NCI-H446 treated with DMSO at 0.1 percent for 48 hours (cell line): ENCODE data around the gene TNFRSF1B.

Source experiments
- DNase-seq: peaks from one replicate; lab custom pipeline; 2025; lab: John Stamatoyannopoulos, UW

The TNFRSF1B gene

GRCh38 chr1:12191242-12192032 is 24.6 kb downstream of the TNFRSF1B start:
- no peak for DNase-seq

- DNase-seq = no peak
Measured at GRCh38 chr1:12194666-12195216, 27.9 kb downstream of the TNFRSF1B start.

- DNase-seq = no peak
Measured at GRCh38 chr1:12195416-12195815, 28.6 kb downstream of the TNFRSF1B start.

DNA sequence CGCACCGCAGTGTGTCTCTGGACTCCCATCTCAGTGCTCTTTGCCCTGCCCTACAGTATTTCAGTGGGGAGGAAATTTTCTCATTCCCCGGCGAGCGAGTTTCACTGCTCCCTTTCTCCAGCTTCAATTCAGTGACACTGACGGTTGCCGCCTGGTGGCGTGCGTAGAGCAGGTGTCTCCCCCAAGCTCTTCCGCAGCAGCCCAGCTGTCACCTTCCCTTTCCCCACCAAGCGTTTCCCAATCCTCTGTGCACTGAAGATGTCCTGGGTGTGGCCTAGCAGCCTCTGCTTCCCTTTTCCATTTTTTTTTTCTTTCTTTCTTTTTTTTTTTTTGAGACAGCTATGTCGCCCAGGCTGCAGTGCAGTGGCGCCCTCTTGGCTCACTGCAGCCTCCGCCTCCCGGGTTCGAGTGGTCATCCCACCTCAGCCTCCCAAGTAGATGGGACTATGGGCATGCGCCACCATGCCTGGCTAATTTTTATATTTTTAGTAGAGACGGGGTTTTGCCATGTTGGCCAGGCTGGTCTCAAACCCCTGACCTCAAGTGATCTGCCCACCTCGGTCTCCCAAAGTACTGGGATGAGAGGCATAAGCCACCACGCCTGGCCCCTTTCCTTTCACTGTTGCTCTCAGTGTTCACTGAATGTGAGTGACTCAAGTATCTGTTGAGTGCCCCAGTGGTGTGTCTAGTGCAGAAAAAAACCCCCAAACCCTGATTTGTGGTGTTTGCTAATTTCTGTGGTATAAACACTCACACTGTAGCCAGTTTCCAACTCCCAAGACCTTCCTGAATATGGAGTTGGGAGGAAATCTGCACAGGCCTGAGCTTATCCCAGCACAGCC is 30.1 kb downstream of the TNFRSF1B start:
- DNase-seq = no peak

DNA sequence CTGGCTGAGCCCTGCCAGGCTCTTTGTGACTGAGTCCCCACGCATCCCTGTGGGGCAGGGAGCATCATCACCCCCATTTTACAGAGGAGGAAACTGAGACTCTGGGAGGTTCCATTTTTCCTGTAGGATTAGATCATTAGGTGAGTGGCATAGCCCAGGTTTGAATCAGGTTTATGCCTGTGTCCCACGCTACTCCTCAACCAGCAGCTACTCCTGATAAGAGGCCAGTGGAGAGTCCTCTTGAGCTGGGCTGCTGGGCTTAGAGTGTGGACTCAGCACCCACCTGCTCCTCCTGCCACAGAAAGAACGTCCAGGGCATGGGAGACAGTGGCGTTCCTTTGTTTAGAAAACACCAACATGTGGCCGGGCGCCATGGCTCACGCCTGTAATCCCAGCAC is 30.7 kb downstream of the TNFRSF1B start:
- no peak for DNase-seq

DNA sequence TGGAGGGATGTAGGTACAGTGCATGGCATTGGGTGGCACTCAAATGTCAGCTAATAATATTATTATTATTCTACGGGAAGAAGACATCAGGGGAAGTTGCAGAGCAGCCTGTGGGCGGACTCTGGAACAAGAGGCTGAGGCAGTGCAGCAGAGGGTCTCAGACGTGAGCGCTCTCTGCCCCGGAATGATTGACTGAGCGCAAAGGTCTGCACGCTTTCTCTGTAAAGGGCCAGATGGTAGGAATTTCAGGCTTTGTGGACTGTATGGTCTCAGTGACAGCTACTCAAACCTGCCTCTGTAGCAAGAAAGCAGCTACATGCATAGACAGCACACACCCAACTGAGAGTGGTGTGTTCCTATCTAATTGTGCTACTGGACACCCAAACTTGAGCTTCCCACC is 33.4 kb downstream of the TNFRSF1B start:
- no peak for DNase-seq

GRCh38 chr1:12201352-12202189 is 34.8 kb downstream of the TNFRSF1B start:
- DNase-seq = no peak

GRCh38 chr1:12202190-12202497 is 35.4 kb downstream of the TNFRSF1B start:
- DNase-seq = no peak

DNA sequence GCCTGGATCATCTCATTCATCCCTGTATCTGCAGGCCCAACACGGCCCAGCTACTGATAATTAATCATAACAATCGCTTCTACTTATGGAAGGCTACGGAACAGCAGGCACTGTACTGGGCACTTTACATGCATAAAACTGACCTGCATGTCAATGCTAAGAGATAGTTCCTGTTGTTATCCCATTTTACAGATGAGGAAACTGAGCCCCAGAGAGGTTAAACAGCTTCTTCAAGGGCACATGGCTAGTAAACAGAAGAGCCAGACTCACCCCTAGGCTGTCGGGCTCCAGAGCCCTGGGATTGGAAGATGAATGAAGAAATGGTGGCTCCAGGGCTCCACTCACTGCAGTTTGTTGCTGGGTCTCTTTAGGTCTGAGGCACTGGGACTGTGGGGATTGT is 35.8 kb downstream of the TNFRSF1B start:
- DNase-seq = no peak

- no peak for DNase-seq
Measured at GRCh38 chr1:12203216-12204007, 36.6 kb downstream of the TNFRSF1B start.

GRCh38 chr1:12204140-12204539 is 37.3 kb downstream of the TNFRSF1B start:
- no peak for DNase-seq

- DNase-seq = no peak
Measured at GRCh38 chr1:12204754-12205658, 38.2 kb downstream of the TNFRSF1B start.

DNA sequence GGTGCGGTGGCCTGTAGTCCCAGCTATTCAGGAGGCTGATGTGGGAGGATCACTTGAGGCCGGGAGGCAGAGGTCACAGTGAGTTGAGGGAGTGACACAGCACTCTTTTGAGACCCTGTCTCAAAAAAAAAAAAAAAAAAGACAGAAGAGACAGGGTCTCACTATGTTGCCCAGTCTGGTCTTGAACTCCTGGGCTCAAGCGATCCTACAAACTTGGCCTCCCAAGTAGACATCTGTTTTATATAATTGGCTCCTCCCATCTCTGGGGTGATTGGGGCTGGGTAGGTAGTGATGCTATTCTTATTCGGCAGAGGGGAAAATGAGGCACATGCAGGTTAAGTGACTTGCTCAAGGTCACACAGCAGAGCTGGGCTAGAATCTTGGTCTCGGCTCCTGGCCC is 39.4 kb downstream of the TNFRSF1B start:
- no peak for DNase-seq

- no peak for DNase-seq
Measured at GRCh38 chr1:12206792-12207424, 40.1 kb downstream of the TNFRSF1B start.

DNA sequence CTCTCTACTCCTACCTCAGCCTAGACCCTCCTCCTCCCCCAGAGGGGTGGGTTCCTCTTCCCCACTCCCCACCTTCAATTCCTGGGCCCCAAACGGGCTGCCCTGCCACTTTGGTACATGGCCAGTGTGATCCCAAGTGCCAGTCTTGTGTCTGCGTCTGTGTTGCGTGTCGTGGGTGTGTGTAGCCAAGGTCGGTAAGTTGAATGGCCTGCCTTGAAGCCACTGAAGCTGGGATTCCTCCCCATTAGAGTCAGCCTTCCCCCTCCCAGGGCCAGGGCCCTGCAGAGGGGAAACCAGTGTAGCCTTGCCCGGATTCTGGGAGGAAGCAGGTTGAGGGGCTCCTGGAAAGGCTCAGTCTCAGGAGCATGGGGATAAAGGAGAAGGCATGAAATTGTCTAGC is 41.5 kb downstream of the TNFRSF1B start:
- DNase-seq = no peak

GRCh38 chr1:12208764-12209494 is 42.1 kb downstream of the TNFRSF1B start:
- peak; percentile 9 for DNase-seq

- no peak for DNase-seq
Measured at GRCh38 chr1:12209495-12209832, 42.7 kb downstream of the TNFRSF1B start.

DNA sequence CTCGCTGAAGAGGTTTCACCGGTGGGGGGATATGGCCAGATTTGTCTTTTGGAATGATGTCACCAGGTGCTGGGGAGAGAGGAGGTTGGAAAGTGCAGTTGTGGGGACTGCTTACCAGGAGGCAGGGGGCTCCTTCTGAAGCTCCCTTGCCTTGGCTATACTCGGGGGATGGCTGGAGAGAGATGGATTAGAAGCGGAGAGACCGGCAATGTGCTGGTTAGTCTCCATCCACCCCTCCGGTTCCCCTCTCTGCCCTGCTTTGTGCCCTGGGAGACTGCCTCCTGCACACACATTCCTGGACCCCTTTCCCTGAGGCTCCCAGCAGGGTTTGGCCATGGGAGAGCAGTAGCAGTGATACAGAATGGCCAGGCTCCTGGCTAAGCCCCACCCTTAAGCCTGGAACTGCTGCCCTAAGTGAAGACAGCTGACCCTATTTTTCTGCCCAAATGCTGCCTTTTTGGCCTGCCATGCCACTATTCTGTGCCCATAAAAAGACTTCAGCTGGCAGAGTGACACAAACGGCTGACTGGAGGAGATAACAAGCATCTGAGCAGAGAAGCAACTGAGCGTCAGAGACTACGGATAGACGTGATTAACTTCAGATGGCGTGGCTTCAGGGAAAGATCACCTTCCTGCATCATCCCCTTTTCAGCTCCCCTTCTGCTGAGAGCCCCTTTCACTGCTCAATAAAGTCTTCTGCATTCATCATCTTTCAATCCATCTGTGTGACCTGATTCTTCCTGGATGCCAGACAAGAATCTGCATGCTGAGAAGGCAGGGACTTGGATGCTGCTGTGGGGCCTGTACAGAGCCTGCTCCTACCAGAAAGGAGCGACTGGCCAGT is 48.5 kb downstream of the TNFRSF1B start:
- no peak for DNase-seq
